IMR-90 (cell line): ENCODE data around the gene TBC1D16. TPM values are rescaled to one million over a fixed set of nuclear protein-coding genes. Genes with fewer than 3 reads are reported as not detected.

ENCODE experiments used
- ATAC-seq: fragments of 200-7000 bp; cut with Tn5 transposase; 2 replicates; pipeline ENCODE4 v1.9.1; 2020; ENCODE audit warnings: low read depth, mild to moderate bottlenecking, moderate library complexity
- BruUV-seq: library from RNA; stranded (reverse); fragments of 400-500 nt; replicated peaks from 2 replicates; lab custom pipeline; 2021; lab: Mats Ljungman, UMichigan
- CTCF ChIA-PET: fragments of 300-600 bp; formaldehyde crosslinking; extraction: SDS; loops from one replicate; lab custom pipeline; 2021; ENCODE audit warnings: antibody characterized with exemption; lab: Yijun Ruan, JAX
- POLR2A ChIA-PET: fragments of 300-600 bp; sonication (Branson Sonifier 250); formaldehyde crosslinking; loops from one replicate; lab custom pipeline; 2022; ENCODE audit warnings: antibody characterized with exemption; ENCODE audit not compliant: unreplicated experiment; lab: Charles Lee
- DNase-seq: peaks from one replicate; pipeline ENCODE4 v3.0.0; 2013
- H2AFZ ChIP-seq: replicated peaks from 2 replicates; pipeline ENCODE3; 2013; ENCODE audit warnings: low read length, mild to moderate bottlenecking; ENCODE audit not compliant: poor library complexity
- H2AK5ac ChIP-seq: 2 replicates; pipeline ENCODE4 v1.6.1; 2013; ENCODE audit warnings: low read depth, low read length, inconsistent platforms
- H2AK9ac ChIP-seq: replicated peaks from 2 replicates; pipeline ENCODE3; 2013; ENCODE audit warnings: mild to moderate bottlenecking, low read depth, low read length, moderate library complexity; ENCODE audit not compliant: poor library complexity
- H2BK120ac ChIP-seq: 2 replicates; pipeline ENCODE4 v1.6.1; 2013; ENCODE audit warnings: low read depth, low read length, inconsistent platforms
- H2BK15ac ChIP-seq: 3 replicates; pipeline ENCODE4 v1.6.1; 2013; ENCODE audit warnings: low read depth, low read length, inconsistent platforms
- H2BK20ac ChIP-seq: 2 replicates; pipeline ENCODE4 v1.6.1; 2013; ENCODE audit warnings: low read depth, mild to moderate bottlenecking, inconsistent platforms, low read length, moderate library complexity
- H2BK5ac ChIP-seq: 2 replicates; pipeline ENCODE4 v1.6.1; 2013; ENCODE audit warnings: mild to moderate bottlenecking, low read depth, low read length, inconsistent platforms; ENCODE audit not compliant: poor library complexity, severe bottlenecking
- H3K14ac ChIP-seq: replicated peaks from 2 replicates; pipeline ENCODE4 v1.6.1; 2013; ENCODE audit warnings: low read depth, low read length, inconsistent platforms
- H3K18ac ChIP-seq: 2 replicates; pipeline ENCODE4 v1.6.1; 2013; ENCODE audit warnings: low read depth, low read length, control low read depth
- H3K23ac ChIP-seq: 2 replicates; pipeline ENCODE4 v1.6.1; 2013; ENCODE audit warnings: low read depth, low read length, inconsistent platforms
- H3K27ac ChIP-seq: 2 replicates; pipeline ENCODE4 v1.5.1; 2013; ENCODE audit warnings: mild to moderate bottlenecking, control low read depth, low read length; ENCODE audit not compliant: insufficient read depth
- H3K27me3 ChIP-seq: 2 replicates; pipeline ENCODE4 v1.6.1; 2013; ENCODE audit warnings: low read length; ENCODE audit not compliant: control insufficient read depth, insufficient read depth
- H3K36me3 ChIP-seq: 2 replicates; pipeline ENCODE4 v1.6.1; 2013; ENCODE audit warnings: low read length, mixed read lengths; ENCODE audit not compliant: control insufficient read depth, insufficient read depth
- H3K4ac ChIP-seq: 2 replicates; pipeline ENCODE4 v1.6.1; 2013; ENCODE audit warnings: low read depth, low read length, inconsistent platforms
- H3K4me1 ChIP-seq: 2 replicates; pipeline ENCODE4 v1.6.1; 2013; ENCODE audit warnings: low read length, mixed read lengths; ENCODE audit not compliant: control insufficient read depth, insufficient read depth
- H3K4me2 ChIP-seq: 2 replicates; pipeline ENCODE4 v1.6.1; 2013; ENCODE audit warnings: low read depth, mild to moderate bottlenecking, control low read depth, low read length, moderate library complexity
- H3K4me3 ChIP-seq: 2 replicates; pipeline ENCODE4 v1.5.1; 2013; ENCODE audit warnings: low read depth, mild to moderate bottlenecking, control low read depth, low read length, moderate library complexity; ENCODE audit not compliant: insufficient read depth
- H3K56ac ChIP-seq: 2 replicates; pipeline ENCODE4 v1.6.1; 2013; ENCODE audit warnings: low read length, inconsistent platforms; ENCODE audit not compliant: insufficient read depth; ENCODE audit errors: extremely low read depth
- H3K79me1 ChIP-seq, 2 experiments: 2 replicates each; pipeline ENCODE4 v1.6.1; 2013; ENCODE audit warnings: low read length in 2 of 2, inconsistent platforms in 1 of 2, low read depth in 1 of 2
- H3K9ac ChIP-seq: 2 replicates; pipeline ENCODE4 v1.6.1; 2013; ENCODE audit warnings: low read depth, low read length, control low read depth
- H3K9me1 ChIP-seq: 2 replicates; pipeline ENCODE4 v1.6.1; 2013; ENCODE audit warnings: low read length, inconsistent platforms; ENCODE audit not compliant: insufficient read depth
- H3K9me3 ChIP-seq: 2 replicates; pipeline ENCODE4 v1.6.1; 2013; ENCODE audit warnings: low read length; ENCODE audit not compliant: control insufficient read depth, insufficient read depth
- H4K20me1 ChIP-seq: 2 replicates; pipeline ENCODE4 v1.6.1; 2013; ENCODE audit warnings: low read length, inconsistent platforms; ENCODE audit not compliant: insufficient read depth
- H4K5ac ChIP-seq: 2 replicates; pipeline ENCODE4 v1.6.1; 2013; ENCODE audit warnings: mild to moderate bottlenecking, low read depth, low read length, control low read depth
- H4K8ac ChIP-seq, 2 experiments: 2 replicates each; pipeline ENCODE4 v1.6.1; 2013; ENCODE audit warnings: low read depth in 2 of 2, low read length in 2 of 2, control low read depth in 1 of 2, inconsistent platforms in 1 of 2
- H4K91ac ChIP-seq: 2 replicates; pipeline ENCODE4 v1.6.1; 2013; ENCODE audit warnings: low read depth, low read length, inconsistent platforms; ENCODE audit not compliant: insufficient read depth
- MAFK ChIP-seq: IDR thresholded peaks from 2 replicates; pipeline ENCODE4 v1.6.1; 2012; ENCODE audit warnings: low read depth, low read length, improper control_type of control experiment
- MAZ ChIP-seq: IDR thresholded peaks from 2 replicates; pipeline ENCODE4 v1.6.1; 2012; ENCODE audit warnings: low read depth, mild to moderate bottlenecking, low read length, improper control_type of control experiment, moderate library complexity, borderline replicate concordance
- RFX5 ChIP-seq: IDR thresholded peaks from 2 replicates; pipeline ENCODE4 v1.8.0; 2012; ENCODE audit warnings: low read depth, mild to moderate bottlenecking, low read length, moderate library complexity
- whole genome bisulfite sequencing, 2 experiments: methylation state at CpG; one replicate each; pipeline versions ENCODE4 v1.1.5 to v1.1.7; 2013; ENCODE audit warnings: missing lambda C conversion rate in 2 of 2; ENCODE audit not compliant: insufficient read length in 1 of 2; ENCODE audit errors: extremely low coverage in 2 of 2; 5-methylcytosine and 5-hydroxymethylcytosine counted together
- dilution Hi-C: fragments of 300-500 bp; cut with HindIII; formaldehyde crosslinking; loops from one replicate; pipeline ENCODE4 v1.14.3; 2018; ENCODE audit warnings: low sequenced_read_pairs; ENCODE audit not compliant: unreplicated experiment
- in situ Hi-C: fragments of 300-500 bp; cut with MboI; formaldehyde crosslinking; loops from 3 replicates; pipeline ENCODE4 v1.14.3; 2019; ENCODE audit warnings: low sequenced_read_pairs, inconsistent platforms, mixed read lengths
- intact Hi-C: fragments of 100-400 bp; cut with micrococcal nuclease; formaldehyde crosslinking; loops from 2 replicates; pipeline ENCODE4 v1.10.0; 2022
- polyA plus RNA-seq, 3 experiments: library from polyadenylated mRNA; depleted of rRNA; stranded (reverse); fragments of >200 nt; gene quantifications; 2 replicates each; pipeline ENCODE4 v1.2.3, GENCODE V29; 2012; ENCODE audit warnings: low replicate concordance in 1 of 3
- total RNA-seq: library from RNA; depleted of rRNA; stranded (reverse); fragments of >200 nt; gene quantifications from 2 replicates; pipeline ENCODE4 v1.2.3, GENCODE V29; 2012

The TBC1D16 gene
- total and polyA plus RNA-seq, 2 of the 4 experiments (the other 2 are of a cell fraction): 10.1 to 16.7 TPM

- no peak overlapping the region for H3K56ac ChIP-seq
- no peak overlapping the region; a peak in 1 of 4 replicates for H4K8ac ChIP-seq
- H2BK15ac ChIP-seq: no peak overlapping the region
- intact Hi-C loops: no loop called here
- CTCF ChIA-PET: no interaction called here
- H4K20me1 ChIP-seq: peaks cover 6% of the 10 kb centered on the region
- H2BK5ac ChIP-seq: no peak overlapping the region
- no peak overlapping the region for H3K23ac ChIP-seq
- WGBS, 2 experiments: 63% methylated on average over 7 of the region's 29 CpGs; no CpG with 5 or more reads in 1 of the 2 experiments
- dilution Hi-C loops: no loop called here
- H3K79me1 ChIP-seq: peaks cover 8 to 38% of the 10 kb centered on the region in 2 experiments; a peak in 3 of 4 replicates
- in situ Hi-C loops: loop anchor here (5.0 to 10.0 kb wide), 3 partner anchors 142 to 239 kb away; no protein-coding TSS in a partner anchor
- peak overlapping the region; percentile 54; the same call in 1 of the 2 replicates for H3K4ac ChIP-seq
- peak overlapping the region; percentile 25; the same call in 1 of the 2 replicates for H3K14ac ChIP-seq
- no peak overlapping the region; the same call in 1 of the 2 replicates for H3K4me2 ChIP-seq
- peaks cover 15% of the 10 kb centered on the region; the same call in 1 of the 2 replicates for H3K9me1 ChIP-seq
- no peak overlapping the region for H2BK120ac ChIP-seq
- H2BK20ac ChIP-seq: no peak overlapping the region
- peak overlapping the region; percentile 35; the same call in 1 of the 2 replicates for H2AK5ac ChIP-seq
- no peak overlapping the region for H4K91ac ChIP-seq
- TF ChIP-seq MAZ: no peak
- TF ChIP-seq MAFK: no peak
- no peak for TF ChIP-seq RFX5
- peak overlapping the region; percentile 73 for H2AK9ac ChIP-seq
- BruUV-seq: no TSS peak
- peak overlapping the region; percentile 74 for H2AFZ ChIP-seq
- no peak overlapping the region for H3K27ac ChIP-seq
- no peak overlapping the region; the same call in 1 of the 2 replicates for H3K18ac ChIP-seq
- no peaks in the 10 kb centered on the region for H3K36me3 ChIP-seq
- H3K4me3 ChIP-seq: no peak overlapping the region
- H4K5ac ChIP-seq: no peak overlapping the region
- DNase-seq (peak; percentile 67), ATAC-seq (peak; percentile 9; the same call in 1 of the 2 replicates)
- H3K9ac ChIP-seq: no peak overlapping the region
- H3K9me3 ChIP-seq: no peaks in the 10 kb centered on the region
- peaks cover 21% of the 10 kb centered on the region for H3K4me1 ChIP-seq
- no peaks in the 10 kb centered on the region for H3K27me3 ChIP-seq
- POLR2A ChIA-PET: no interaction called here
Measured at GRCh38 chr17:79986411-79987186, 49.1 kb downstream of the TBC1D16 start.
